ENCODE data around the gene EEF1AKMT4.

EEF1AKMT4 gene

DNA sequence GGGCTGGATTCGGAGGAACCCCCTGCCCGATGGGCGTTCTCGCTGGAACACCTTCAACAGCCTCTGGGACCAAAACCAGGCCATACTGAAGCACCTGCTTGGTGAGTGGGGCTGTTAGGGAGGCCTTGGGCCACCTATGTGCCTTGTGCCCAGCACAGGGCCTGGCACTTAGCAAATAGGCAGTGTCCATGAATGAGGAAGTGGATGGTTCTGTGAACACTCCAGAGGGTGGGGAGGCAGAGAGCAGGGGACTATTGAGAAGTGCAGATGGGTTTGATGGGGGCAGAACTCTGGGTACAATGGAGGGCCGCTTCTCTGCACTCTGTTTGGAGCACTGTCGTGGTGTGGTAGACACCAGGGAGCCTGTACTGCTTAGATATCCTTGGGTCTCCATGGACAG, 27.9 kb downstream of the EEF1AKMT4 start:
- no peak overlapping the region for H3K4me3 ChIP-seq (ENCODE audit: insufficient read depth, low read depth, low read length)
- H3K9me3 ChIP-seq (ENCODE audit: control insufficient read depth, low read length): no peaks in the 10 kb centered on the region
- no peak overlapping the region for H3K27ac ChIP-seq (ENCODE audit: insufficient read depth, low read depth, low read length, poor library complexity, severe bottlenecking)
- no peaks in the 10 kb centered on the region for H3K36me3 ChIP-seq (ENCODE audit: control insufficient read depth, insufficient read depth, low read length)
- peaks cover 45% of the 10 kb centered on the region for H3K27me3 ChIP-seq (ENCODE audit: control insufficient read depth, insufficient read depth, low read length, poor library complexity, severe bottlenecking)
- H3K4me1 ChIP-seq (ENCODE audit: control insufficient read depth, insufficient read depth, low read length): no peaks in the 10 kb centered on the region
- 93% methylated on average over 6 of the region's 6 CpGs for WGBS, 2 experiments

GRCh38 chr3:184282941-184283340, 33.5 kb downstream of the EEF1AKMT4 start:
- H3K27ac ChIP-seq (ENCODE audit: insufficient read depth, low read depth, low read length, poor library complexity, severe bottlenecking): no peak overlapping the region
- no peaks in the 10 kb centered on the region for H3K36me3 ChIP-seq (ENCODE audit: control insufficient read depth, insufficient read depth, low read length)
- peaks cover 10% of the 10 kb centered on the region for H3K27me3 ChIP-seq (ENCODE audit: control insufficient read depth, insufficient read depth, low read length, poor library complexity, severe bottlenecking)
- H3K4me1 ChIP-seq (ENCODE audit: control insufficient read depth, insufficient read depth, low read length): no peaks in the 10 kb centered on the region
- WGBS, 2 experiments: 90 to 91% methylated on average over 4 of the region's 4 CpGs
- no peaks in the 10 kb centered on the region for H3K9me3 ChIP-seq (ENCODE audit: control insufficient read depth, low read length)
- H3K4me3 ChIP-seq (ENCODE audit: insufficient read depth, low read depth, low read length): no peak overlapping the region

- H3K27me3 ChIP-seq (ENCODE audit: control insufficient read depth, insufficient read depth, low read length, poor library complexity, severe bottlenecking): peaks cover 3% of the 10 kb centered on the region
- H3K36me3 ChIP-seq (ENCODE audit: control insufficient read depth, insufficient read depth, low read length): no peaks in the 10 kb centered on the region
- WGBS, 2 experiments: 93 to 96% methylated on average over 8 of the region's 8 CpGs
- H3K9me3 ChIP-seq (ENCODE audit: control insufficient read depth, low read length): no peaks in the 10 kb centered on the region
- H3K4me1 ChIP-seq (ENCODE audit: control insufficient read depth, insufficient read depth, low read length): no peaks in the 10 kb centered on the region
- no peak overlapping the region for H3K4me3 ChIP-seq (ENCODE audit: insufficient read depth, low read depth, low read length)
- H3K27ac ChIP-seq (ENCODE audit: insufficient read depth, low read depth, low read length, poor library complexity, severe bottlenecking): no peak overlapping the region
Measured at GRCh38 chr3:184283681-184284080, 34.2 kb downstream of the EEF1AKMT4 start.

DNA sequence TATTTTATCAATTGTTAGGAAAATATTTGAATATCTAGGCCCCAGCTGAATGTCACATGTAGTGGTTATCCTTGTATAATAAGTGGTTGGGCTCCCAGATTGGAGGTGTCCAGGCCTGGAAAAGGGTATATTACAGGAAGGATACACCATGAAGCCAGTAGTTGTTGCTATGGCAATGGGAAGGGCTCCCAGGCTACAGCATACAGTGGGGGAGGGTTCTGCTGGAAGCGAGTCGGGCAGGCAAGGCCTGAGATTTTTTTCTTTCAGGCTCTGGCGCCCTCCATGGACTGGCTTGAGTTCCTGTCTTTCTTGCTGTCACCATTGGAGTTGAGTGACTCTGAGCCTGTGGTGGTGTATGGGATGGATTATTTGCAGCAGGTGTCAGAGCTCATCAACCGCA, 35.2 kb downstream of the EEF1AKMT4 start:
- Histone ChIP-seq H3K36me3 (ENCODE audit: control insufficient read depth, insufficient read depth, low read length) (no peaks in the 10 kb centered on the region), H3K27me3 (ENCODE audit: control insufficient read depth, insufficient read depth, low read length, poor library complexity, severe bottlenecking) (no peaks in the 10 kb centered on the region), H3K4me1 (ENCODE audit: control insufficient read depth, insufficient read depth, low read length) (no peaks in the 10 kb centered on the region), H3K9me3 (ENCODE audit: control insufficient read depth, low read length) (no peaks in the 10 kb centered on the region), H3K4me3 (ENCODE audit: insufficient read depth, low read depth, low read length) (no peak overlapping the region), H3K27ac (ENCODE audit: insufficient read depth, low read depth, low read length, poor library complexity, severe bottlenecking) (no peak overlapping the region)
- 7% methylated on average over 4 of the region's 4 CpGs for WGBS, 2 experiments

GRCh38 chr3:184289426-184289938, 40.0 kb downstream of the EEF1AKMT4 start:
- Histone ChIP-seq H3K4me1 (ENCODE audit: control insufficient read depth, insufficient read depth, low read length) (no peaks in the 10 kb centered on the region), H3K27me3 (ENCODE audit: control insufficient read depth, insufficient read depth, low read length, poor library complexity, severe bottlenecking) (no peaks in the 10 kb centered on the region), H3K36me3 (ENCODE audit: control insufficient read depth, insufficient read depth, low read length) (no peaks in the 10 kb centered on the region), H3K27ac (ENCODE audit: insufficient read depth, low read depth, low read length, poor library complexity, severe bottlenecking) (no peak overlapping the region), H3K4me3 (ENCODE audit: insufficient read depth, low read depth, low read length) (no peak overlapping the region), H3K9me3 (ENCODE audit: control insufficient read depth, low read length) (no peaks in the 10 kb centered on the region)
- WGBS, 2 experiments: 23 to 24% methylated on average over 10 of the region's 10 CpGs

DNA sequence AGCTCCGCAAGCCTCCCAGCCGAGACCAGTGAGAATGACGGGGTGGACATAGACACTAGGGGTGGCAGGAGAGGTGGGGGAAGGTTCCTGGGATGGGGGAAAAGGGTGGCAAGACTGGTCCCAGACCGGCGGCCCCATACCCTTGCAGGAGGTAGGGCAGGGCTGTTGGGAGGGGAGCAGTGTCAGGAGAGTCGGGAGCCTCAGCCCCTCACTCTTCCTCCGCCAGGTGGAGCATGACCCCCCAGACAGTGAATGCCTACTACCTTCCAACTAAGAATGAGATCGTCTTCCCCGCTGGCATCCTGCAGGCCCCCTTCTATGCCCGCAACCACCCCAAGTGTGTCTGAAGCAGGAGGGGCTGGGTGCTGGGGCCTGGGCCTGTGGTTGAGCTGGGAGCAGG, 40.9 kb downstream of the EEF1AKMT4 start:
- no peak overlapping the region for H3K27ac ChIP-seq (ENCODE audit: insufficient read depth, low read depth, low read length, poor library complexity, severe bottlenecking)
- H3K36me3 ChIP-seq (ENCODE audit: control insufficient read depth, insufficient read depth, low read length): no peaks in the 10 kb centered on the region
- peaks cover 3% of the 10 kb centered on the region for H3K27me3 ChIP-seq (ENCODE audit: control insufficient read depth, insufficient read depth, low read length, poor library complexity, severe bottlenecking)
- no peak overlapping the region for H3K4me3 ChIP-seq (ENCODE audit: insufficient read depth, low read depth, low read length)
- no peaks in the 10 kb centered on the region for H3K4me1 ChIP-seq (ENCODE audit: control insufficient read depth, insufficient read depth, low read length)
- H3K9me3 ChIP-seq (ENCODE audit: control insufficient read depth, low read length): no peaks in the 10 kb centered on the region
- WGBS, 2 experiments: 84 to 87% methylated on average over 10 of the region's 10 CpGs

DNA sequence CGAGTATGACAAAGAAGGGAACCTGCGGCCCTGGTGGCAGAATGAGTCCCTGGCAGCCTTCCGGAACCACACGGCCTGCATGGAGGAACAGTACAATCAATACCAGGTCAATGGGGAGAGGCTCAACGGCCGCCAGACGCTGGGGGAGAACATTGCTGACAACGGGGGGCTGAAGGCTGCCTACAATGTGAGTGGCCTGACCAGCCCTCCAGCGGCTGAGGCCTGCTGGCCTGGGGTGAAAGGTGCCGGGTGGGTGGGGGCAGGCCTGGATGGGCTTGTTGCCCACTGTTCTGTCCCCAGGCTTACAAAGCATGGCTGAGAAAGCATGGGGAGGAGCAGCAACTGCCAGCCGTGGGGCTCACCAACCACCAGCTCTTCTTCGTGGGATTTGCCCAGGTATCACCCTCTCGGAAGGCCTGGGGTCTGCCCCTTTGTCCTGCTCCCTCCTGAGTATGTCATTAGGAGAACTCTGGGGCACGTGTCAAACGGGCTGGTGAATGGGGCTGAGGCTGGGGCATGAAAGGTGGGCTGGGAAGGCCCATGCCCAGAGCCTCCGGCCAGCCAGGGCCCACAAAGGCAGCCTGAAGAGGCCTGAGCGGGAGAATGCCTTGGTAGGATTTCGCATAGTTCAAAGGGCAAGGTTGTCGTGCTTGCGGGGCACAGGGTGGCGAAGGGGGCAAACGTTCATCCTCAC, 41.7 kb downstream of the EEF1AKMT4 start:
- no peaks in the 10 kb centered on the region for H3K9me3 ChIP-seq (ENCODE audit: control insufficient read depth, low read length)
- peaks cover 3% of the 10 kb centered on the region for H3K27me3 ChIP-seq (ENCODE audit: control insufficient read depth, insufficient read depth, low read length, poor library complexity, severe bottlenecking)
- no peak overlapping the region for H3K4me3 ChIP-seq (ENCODE audit: insufficient read depth, low read depth, low read length)
- no peak overlapping the region for H3K27ac ChIP-seq (ENCODE audit: insufficient read depth, low read depth, low read length, poor library complexity, severe bottlenecking)
- no peaks in the 10 kb centered on the region for H3K36me3 ChIP-seq (ENCODE audit: control insufficient read depth, insufficient read depth, low read length)
- 92 to 93% methylated on average over 22 of the region's 22 CpGs for WGBS, 2 experiments
- H3K4me1 ChIP-seq (ENCODE audit: control insufficient read depth, insufficient read depth, low read length): no peaks in the 10 kb centered on the region

- 93 to 94% methylated on average over 21 of the region's 21 CpGs for WGBS, 2 experiments
Measured at GRCh38 chr3:184291738-184292445, 42.4 kb downstream of the EEF1AKMT4 start.

GRCh38 chr3:184295771-184296170, 46.3 kb downstream of the EEF1AKMT4 start:
- Histone ChIP-seq H3K9me3 (ENCODE audit: control insufficient read depth, low read length) (no peaks in the 10 kb centered on the region), H3K27me3 (ENCODE audit: control insufficient read depth, insufficient read depth, low read length, poor library complexity, severe bottlenecking) (peaks cover 3% of the 10 kb centered on the region), H3K4me1 (ENCODE audit: control insufficient read depth, insufficient read depth, low read length) (peaks cover 5% of the 10 kb centered on the region), H3K36me3 (ENCODE audit: control insufficient read depth, insufficient read depth, low read length) (peaks cover 6% of the 10 kb centered on the region), H3K27ac (ENCODE audit: insufficient read depth, low read depth, low read length, poor library complexity, severe bottlenecking) (no peak overlapping the region), H3K4me3 (ENCODE audit: insufficient read depth, low read depth, low read length) (no peak overlapping the region)
- WGBS, 2 experiments: 83 to 84% methylated on average over 3 of the region's 3 CpGs

More at GRCh38 chr3:184291738-184292445, 42.4 kb downstream of the EEF1AKMT4 start:
- Histone ChIP-seq H3K9me3 (ENCODE audit: control insufficient read depth, low read length) (no peaks in the 10 kb centered on the region), H3K36me3 (ENCODE audit: control insufficient read depth, insufficient read depth, low read length) (no peaks in the 10 kb centered on the region), H3K27ac (ENCODE audit: insufficient read depth, low read depth, low read length, poor library complexity, severe bottlenecking) (no peak overlapping the region), H3K27me3 (ENCODE audit: control insufficient read depth, insufficient read depth, low read length, poor library complexity, severe bottlenecking) (peaks cover 3% of the 10 kb centered on the region), H3K4me1 (ENCODE audit: control insufficient read depth, insufficient read depth, low read length) (no peaks in the 10 kb centered on the region), H3K4me3 (ENCODE audit: insufficient read depth, low read depth, low read length) (no peak overlapping the region)

- Histone ChIP-seq H3K4me3 (ENCODE audit: insufficient read depth, low read depth, low read length) (no peak overlapping the region), H3K27me3 (ENCODE audit: control insufficient read depth, insufficient read depth, low read length, poor library complexity, severe bottlenecking) (peaks cover 3% of the 10 kb centered on the region), H3K4me1 (ENCODE audit: control insufficient read depth, insufficient read depth, low read length) (peaks cover 5% of the 10 kb centered on the region), H3K36me3 (ENCODE audit: control insufficient read depth, insufficient read depth, low read length) (peaks cover 14% of the 10 kb centered on the region), H3K9me3 (ENCODE audit: control insufficient read depth, low read length) (no peaks in the 10 kb centered on the region), H3K27ac (ENCODE audit: insufficient read depth, low read depth, low read length, poor library complexity, severe bottlenecking) (no peak overlapping the region)
- 76 to 80% methylated on average over 7 of the region's 7 CpGs for WGBS, 2 experiments
Measured at GRCh38 chr3:184296616-184297015, 47.1 kb downstream of the EEF1AKMT4 start.
